Prostate gland (tissue), 2 donors: Measurements from ENCODE around the gene SMG6. TPM values are rescaled to one million over a fixed set of nuclear protein-coding genes. Genes with fewer than 3 reads are reported as not detected.

ENCODE experiments used
- DNase-seq: peaks from one replicate; pipeline ENCODE4 v3.0.0-alpha.2; 2019; ENCODE audit warnings: low spot score
- H3K27ac ChIP-seq, 2 donors: fragments of 200-600 bp; sonication (generic); 2 replicates each; pipeline ENCODE4 v1.5.1; 2017 to 2019
- H3K27me3 ChIP-seq: fragments of 200-600 bp; sonication (generic); replicated peaks from 2 replicates; pipeline ENCODE4 v1.5.1; 2019; ENCODE audit not compliant: insufficient read depth
- H3K36me3 ChIP-seq, 2 donors: fragments of 200-600 bp; sonication (generic); 1 replicate in 1 of 2; 2 replicates in 1 of 2; pipeline versions ENCODE4 v1.5.1 to v1.8.1; 2017 to 2019
- H3K4me1 ChIP-seq: fragments of 200-600 bp; sonication (generic); replicated peaks from 2 replicates; pipeline ENCODE4 v1.5.1; 2019
- H3K4me3 ChIP-seq, 2 donors: fragments of 200-600 bp; sonication (generic); 2 replicates each; pipeline ENCODE4 v1.5.1; 2017 to 2019
- H3K9me3 ChIP-seq: fragments of 200-600 bp; sonication (generic); 2 replicates; pipeline ENCODE4 v1.5.1; 2017
- POLR2A ChIP-seq: fragments of 450-650 bp; IDR thresholded peaks from one replicate; pipeline ENCODE4 v1.6.1; 2016; ENCODE audit warnings: antibody characterized with exemption, mild to moderate bottlenecking
- POLR2AphosphoS5 ChIP-seq: sonication (generic); formaldehyde crosslinking; IDR thresholded peaks from one replicate; pipeline ENCODE4 v1.6.1; 2017; ENCODE audit warnings: antibody characterized with exemption
- WGBS: methylation state at CpG from one replicate; pipeline ENCODE4 v1.1.5; 2018; 5-methylcytosine and 5-hydroxymethylcytosine counted together
- intact Hi-C: fragments of 100-400 bp; cut with DNase I; formaldehyde crosslinking; loops from one replicate; pipeline ENCODE4 v1.14.2; 2022
- total RNA-seq, 2 donors: library from RNA; depleted of rRNA; stranded (reverse); fragments of >200 nt; gene quantifications; one replicate each; pipeline ENCODE4 v1.1.0, GENCODE V29; 2016
- TF ChIP-seq, protein P1 (sequence below), 4 experiments: fragments of 200-600 bp in 2 of 4; fragments of 450-650 bp in 2 of 4; sonication (generic) in 2 of 4; IDR thresholded peaks; 1 replicate in 3 of 4; 2 replicates in 1 of 4; pipeline ENCODE4 v1.5.1; 2016 to 2019; ENCODE audit warnings: antibody characterized with exemption in 4 of 4, mild to moderate bottlenecking in 2 of 4, moderate library complexity in 2 of 4

Gene SMG6
- total RNA-seq, 2 donors from 2014 or later = 23.8 to 56.0 TPM

DNA sequence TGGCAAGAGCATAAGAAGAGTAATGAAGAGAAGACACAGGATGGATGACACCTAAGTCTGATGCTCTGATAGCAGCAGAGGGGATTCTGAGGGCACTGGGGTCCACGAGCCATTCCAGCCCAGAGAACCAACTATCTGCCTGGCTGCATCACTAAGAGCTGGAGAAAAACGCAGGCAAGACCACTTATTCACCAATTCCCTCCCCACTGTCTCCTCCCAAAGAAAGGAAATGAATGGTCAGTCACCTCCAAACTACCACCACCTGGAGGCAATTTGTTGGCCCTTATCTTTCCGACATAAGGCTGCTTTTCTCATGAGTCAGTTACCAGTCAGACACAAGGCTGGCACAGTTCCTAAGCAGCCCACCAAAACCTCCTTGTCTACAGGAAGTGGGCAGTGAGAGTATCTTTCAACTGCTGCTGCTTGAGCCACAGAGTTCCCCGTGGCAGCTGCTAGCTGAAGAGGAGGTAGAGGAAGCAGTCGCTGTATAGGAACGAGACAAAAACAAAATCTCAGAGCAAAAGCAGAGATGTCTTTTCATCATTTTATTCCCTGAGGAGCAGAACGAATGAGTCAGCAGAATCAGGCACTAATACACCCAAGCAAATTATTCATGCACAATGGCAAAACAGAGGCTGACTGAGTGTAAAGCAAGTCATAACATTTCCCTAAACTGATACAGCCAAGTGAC lies 111.1 kb downstream of the SMG6 start:
- no peaks in the 10 kb centered on the region for H3K4me1 ChIP-seq
- no peak overlapping the region for H3K27ac ChIP-seq
- no peaks in the 10 kb centered on the region for H3K9me3 ChIP-seq
- WGBS = 69% methylated on average over 7 of the region's 7 CpGs
- H3K36me3 ChIP-seq = no peaks in the 10 kb centered on the region
- DNase-seq = no peak
- TF ChIP-seq POLR2AphosphoS5 (no peak), POLR2A (no peak)
- TF ChIP-seq, protein P1, sequence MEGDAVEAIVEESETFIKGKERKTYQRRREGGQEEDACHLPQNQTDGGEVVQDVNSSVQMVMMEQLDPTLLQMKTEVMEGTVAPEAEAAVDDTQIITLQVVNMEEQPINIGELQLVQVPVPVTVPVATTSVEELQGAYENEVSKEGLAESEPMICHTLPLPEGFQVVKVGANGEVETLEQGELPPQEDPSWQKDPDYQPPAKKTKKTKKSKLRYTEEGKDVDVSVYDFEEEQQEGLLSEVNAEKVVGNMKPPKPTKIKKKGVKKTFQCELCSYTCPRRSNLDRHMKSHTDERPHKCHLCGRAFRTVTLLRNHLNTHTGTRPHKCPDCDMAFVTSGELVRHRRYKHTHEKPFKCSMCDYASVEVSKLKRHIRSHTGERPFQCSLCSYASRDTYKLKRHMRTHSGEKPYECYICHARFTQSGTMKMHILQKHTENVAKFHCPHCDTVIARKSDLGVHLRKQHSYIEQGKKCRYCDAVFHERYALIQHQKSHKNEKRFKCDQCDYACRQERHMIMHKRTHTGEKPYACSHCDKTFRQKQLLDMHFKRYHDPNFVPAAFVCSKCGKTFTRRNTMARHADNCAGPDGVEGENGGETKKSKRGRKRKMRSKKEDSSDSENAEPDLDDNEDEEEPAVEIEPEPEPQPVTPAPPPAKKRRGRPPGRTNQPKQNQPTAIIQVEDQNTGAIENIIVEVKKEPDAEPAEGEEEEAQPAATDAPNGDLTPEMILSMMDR (IDR thresholded peaks at IDR 0.05) = no peak
- no peaks in the 10 kb centered on the region for H3K27me3 ChIP-seq
- intact Hi-C loops = no loop called here
- no peak overlapping the region for H3K4me3 ChIP-seq

DNA sequence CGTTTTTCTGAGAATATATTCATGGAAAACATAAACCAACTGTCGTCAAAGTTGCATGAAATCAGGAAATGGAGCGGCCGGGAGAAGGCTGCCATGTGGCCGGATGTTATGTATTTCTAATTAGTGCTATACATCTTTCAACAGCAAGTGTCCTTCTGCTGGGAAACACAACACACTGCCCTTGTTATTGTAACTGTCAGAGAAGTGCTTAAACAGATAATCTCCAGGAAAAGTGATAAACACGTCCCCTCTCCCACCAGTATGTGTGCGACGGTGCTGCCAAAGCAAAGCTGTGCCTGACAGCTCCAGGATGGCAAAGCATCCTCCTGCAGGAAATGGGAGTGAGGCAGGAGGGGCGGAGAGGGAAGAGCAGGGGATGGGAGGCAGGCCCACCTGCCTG lies 111.8 kb downstream of the SMG6 start:
- Histone ChIP-seq H3K27me3 (no peaks in the 10 kb centered on the region), H3K9me3 (no peaks in the 10 kb centered on the region), H3K4me1 (no peaks in the 10 kb centered on the region), H3K4me3 (no peak overlapping the region), H3K36me3 (no peaks in the 10 kb centered on the region), H3K27ac (no peak overlapping the region)
- no peak for TF ChIP-seq POLR2A
- TF ChIP-seq, protein P1 (IDR thresholded peaks at IDR 0.05) = no peak
- no peak for TF ChIP-seq POLR2AphosphoS5
- WGBS = 76% methylated on average over 9 of the region's 9 CpGs
- intact Hi-C loops = no loop called here
- DNase-seq = no peak

DNA sequence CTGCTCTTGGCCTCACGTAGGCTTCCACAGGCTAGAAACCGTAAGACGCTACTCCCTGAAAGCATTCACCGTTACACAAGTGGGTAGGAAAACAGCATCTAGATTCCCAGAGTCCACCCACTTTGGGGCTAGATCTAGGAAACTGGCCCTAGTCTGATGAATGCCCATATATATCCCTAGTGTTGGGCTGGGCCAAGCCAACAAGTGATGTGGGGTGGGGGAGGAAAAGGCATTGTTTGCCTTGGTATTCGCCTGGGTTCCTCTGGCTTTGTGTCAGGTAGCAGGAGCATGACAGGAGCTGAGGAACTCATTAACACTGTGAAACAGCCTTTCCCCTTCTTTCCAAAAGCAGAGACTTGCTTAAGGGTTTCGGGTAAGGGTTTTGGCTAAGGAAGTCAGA lies 112.4 kb downstream of the SMG6 start:
- Histone ChIP-seq H3K36me3 (no peaks in the 10 kb centered on the region), H3K27me3 (no peaks in the 10 kb centered on the region), H3K27ac (no peak overlapping the region), H3K4me3 (no peak overlapping the region), H3K9me3 (no peaks in the 10 kb centered on the region), H3K4me1 (no peaks in the 10 kb centered on the region)
- TF ChIP-seq POLR2AphosphoS5 (no peak), POLR2A (no peak)
- TF ChIP-seq, protein P1 (IDR thresholded peaks at IDR 0.05) = no peak
- WGBS = 83% methylated on average over 6 of the region's 6 CpGs
- DNase-seq = no peak
- intact Hi-C loops = no loop called here

- Histone ChIP-seq H3K4me1 (no peaks in the 10 kb centered on the region), H3K27ac (no peak overlapping the region), H3K9me3 (no peaks in the 10 kb centered on the region), H3K36me3 (peaks cover 0 to 2% of the 10 kb centered on the region in 2 donors), H3K27me3 (no peaks in the 10 kb centered on the region), H3K4me3 (no peak overlapping the region)
- intact Hi-C loops = no loop called here
- no peak for DNase-seq
- 79% methylated on average over 4 of the region's 4 CpGs for WGBS
- TF ChIP-seq POLR2AphosphoS5 = no peak
- no peak for TF ChIP-seq POLR2A
- TF ChIP-seq, protein P1 (IDR thresholded peaks at IDR 0.05) = no peak
Observed at GRCh38 chr17:2190014-2190413, 113.6 kb downstream of the SMG6 start.

DNA sequence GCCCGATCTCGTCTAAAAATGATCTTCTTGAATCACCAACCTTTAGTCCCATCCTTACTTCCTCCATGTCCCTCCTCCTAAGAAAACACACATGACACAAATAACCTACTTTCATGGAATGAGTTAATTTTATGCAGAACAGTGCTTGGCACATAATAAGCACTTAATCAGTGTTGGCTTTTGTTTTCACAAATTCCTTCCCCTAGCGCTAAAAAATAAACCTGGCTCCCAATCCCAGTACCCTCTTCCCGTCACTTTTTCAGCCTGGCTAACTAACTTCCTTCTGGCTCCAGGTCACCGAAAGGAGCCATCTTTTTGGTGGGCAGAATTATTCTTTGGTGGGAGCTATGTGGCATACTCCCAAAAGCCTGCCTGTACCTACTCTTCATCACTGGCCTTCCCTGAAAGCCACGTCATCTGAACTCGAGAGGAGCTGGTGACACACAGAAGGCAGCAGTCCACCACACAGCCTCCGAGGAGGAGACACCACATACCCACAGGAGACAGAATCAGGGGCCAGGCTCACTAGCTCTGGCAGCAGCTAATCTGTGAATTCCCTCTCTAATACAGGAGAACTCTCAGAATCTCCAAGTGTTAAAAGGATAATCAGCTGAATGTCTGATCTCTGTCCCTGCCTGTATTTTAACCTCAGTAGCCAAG lies 114.5 kb downstream of the SMG6 start:
- no peaks in the 10 kb centered on the region for H3K4me1 ChIP-seq
- H3K27me3 ChIP-seq = no peaks in the 10 kb centered on the region
- no peaks in the 10 kb centered on the region for H3K9me3 ChIP-seq
- intact Hi-C loops = no loop called here
- H3K27ac ChIP-seq = no peak overlapping the region
- TF ChIP-seq POLR2AphosphoS5 = no peak
- no peak for TF ChIP-seq POLR2A
- TF ChIP-seq, protein P1 (IDR thresholded peaks at IDR 0.05) = no peak
- no peak for DNase-seq
- no peak overlapping the region for H3K4me3 ChIP-seq
- H3K36me3 ChIP-seq = peaks cover 0 to 2% of the 10 kb centered on the region in 2 donors
- WGBS = 61% methylated on average over 8 of the region's 8 CpGs
